A549 (cell line): Measurements from ENCODE around the gene B3GNT2. TPM values are rescaled to one million over a fixed set of nuclear protein-coding genes. Genes with fewer than 3 reads are reported as not detected.

ENCODE experiments used
- ATAC-seq, 2 experiments: fragments of 200-7000 bp in 1 of 2; fragments of >200 bp in 1 of 2; cut with Nextera tagmentation in 1 of 2; cut with Tn5 transposase in 1 of 2; 3 replicates each; pipeline versions ENCODE4 v1.8.0 to v1.9.1; 2018 to 2020; ENCODE audit warnings: mild to moderate bottlenecking in 1 of 2, moderate library complexity in 1 of 2
- CTCF ChIA-PET: fragments of 300-600 bp; sonication (Branson Sonifier 250); formaldehyde crosslinking; extraction: SDS; loops from one replicate; lab custom pipeline; 2021; ENCODE audit warnings: antibody characterized with exemption, inconsistent platforms; lab: Yijun Ruan, JAX
- POLR2A ChIA-PET: fragments of 350-600 bp; formaldehyde crosslinking; extraction: SDS; loops from one replicate; lab custom pipeline; 2021; ENCODE audit warnings: antibody characterized with exemption, inconsistent platforms; lab: Yijun Ruan, JAX
- DNase-seq, 2 experiments: peaks; one replicate each; pipeline versions ENCODE4 v3.0.0 to v3.0.0-alpha.2; 2011 to 2016; ENCODE audit warnings: low read depth in 1 of 2, low spot score in 1 of 2
- FAIRE-seq: peaks from 2 replicates; lab custom pipeline; 2011; peaks lifted over from hg19 to GRCh38; lab: Jason Lieb, UNC
- H3K27ac ChIP-seq, 2 experiments: fragments of >200 bp; sonication (Bioruptor Twin); formaldehyde crosslinking; 3 replicates each; pipeline ENCODE4 v1.5.1; 2016 to 2017
- H3K4me1 ChIP-seq: fragments of >200 bp; sonication (Bioruptor Twin); formaldehyde crosslinking; 3 replicates; pipeline ENCODE4 v1.6.1; 2016
- H3K4me2 ChIP-seq: fragments of >200 bp; sonication (Bioruptor Twin); formaldehyde crosslinking; 3 replicates; pipeline ENCODE4 v1.6.1; 2016
- H3K4me3 ChIP-seq: fragments of >200 bp; sonication (Bioruptor Twin); formaldehyde crosslinking; 3 replicates; pipeline ENCODE4 v1.5.1; 2016
- H3K9me3 ChIP-seq: fragments of >200 bp; sonication (Bioruptor Twin); formaldehyde crosslinking; 3 replicates; pipeline ENCODE4 v1.6.1; 2016
- BCL3 ChIP-seq: fragments of >200 bp; sonication (Bioruptor Twin); formaldehyde crosslinking; IDR thresholded peaks from 3 replicates; pipeline ENCODE4 v1.6.1; 2016
- BHLHE40 ChIP-seq: IDR thresholded peaks from 2 replicates; pipeline ENCODE4 v1.6.1; 2012; ENCODE audit warnings: low read depth, low read length, inconsistent platforms
- CBX2 ChIP-seq: fragments of 200-600 bp; sonication (generic); IDR thresholded peaks from 2 replicates; pipeline ENCODE4 v1.6.1; 2016; ENCODE audit warnings: low read depth, mild to moderate bottlenecking, borderline replicate concordance
- CBX8 ChIP-seq: fragments of 200-600 bp; sonication (generic); IDR thresholded peaks from 2 replicates; pipeline ENCODE4 v1.6.1; 2016
- CEBPB ChIP-seq, 2 experiments: fragments of >200 bp in 1 of 2; sonication (Bioruptor Twin) in 1 of 2; formaldehyde crosslinking in 1 of 2; IDR thresholded peaks; 2 replicates each; pipeline ENCODE4 v1.6.1; 2012 to 2016
- CHD2 ChIP-seq: fragments of 150-350 bp; IDR thresholded peaks from 2 replicates; pipeline ENCODE4 v1.6.1; 2014; ENCODE audit warnings: low read length; ENCODE audit not compliant: partially characterized antibody
- CHD4 ChIP-seq: fragments of 200-600 bp; sonication (generic); IDR thresholded peaks from 2 replicates; pipeline ENCODE4 v1.6.1; 2016; ENCODE audit warnings: antibody characterized with exemption, mild to moderate bottlenecking, borderline replicate concordance
- HDAC2 ChIP-seq: fragments of 200-600 bp; sonication (generic); IDR thresholded peaks from 2 replicates; pipeline ENCODE4 v1.6.1; 2016
- HES2 ChIP-seq: fragments of >200 bp; sonication (Bioruptor Twin); formaldehyde crosslinking; IDR thresholded peaks from 2 replicates; pipeline ENCODE4 v1.6.1; 2016
- HOXA7 ChIP-seq: fragments of 250-450 bp; sonication (Bioruptor Pico); IDR thresholded peaks from 2 replicates; pipeline ENCODE4 v1.5.0; 2020; ENCODE audit warnings: mild to moderate bottlenecking, moderate library complexity
- JUN ChIP-seq, 2 experiments: fragments of >200 bp; sonication (Bioruptor Twin); formaldehyde crosslinking; IDR thresholded peaks; 2 replicates in 1 of 2; 3 replicates in 1 of 2; pipeline ENCODE4 v1.6.1; 2016 to 2017
- KDM5A ChIP-seq: fragments of 200-600 bp; sonication (generic); IDR thresholded peaks from 2 replicates; pipeline ENCODE4 v1.6.1; 2016; ENCODE audit warnings: antibody characterized with exemption, mild to moderate bottlenecking
- MAZ ChIP-seq: fragments of 150-350 bp; IDR thresholded peaks from 2 replicates; pipeline ENCODE4 v1.6.1; 2014; ENCODE audit warnings: antibody characterized with exemption, low read depth, low read length, borderline replicate concordance
- NFE2L2 ChIP-seq: fragments of 150-350 bp; conservative IDR thresholded peaks from 2 replicates; pipeline ENCODE4 v1.6.1; 2014; ENCODE audit warnings: low read length
- RAD21 ChIP-seq, 2 experiments: fragments of >200 bp in 1 of 2; sonication (Bioruptor Twin) in 1 of 2; formaldehyde crosslinking in 1 of 2; IDR thresholded peaks in 1 of 2; conservative IDR thresholded peaks in 1 of 2; 2 replicates in 1 of 2; 3 replicates in 1 of 2; pipeline ENCODE4 v1.6.1; 2012 to 2018; ENCODE audit warnings: inconsistent platforms in 1 of 2
- RARB ChIP-seq: fragments of 250-450 bp; sonication (Bioruptor Pico); IDR thresholded peaks from 2 replicates; pipeline ENCODE4 v1.8.0; 2021; ENCODE audit warnings: mild to moderate bottlenecking, moderate library complexity
- RFX5 ChIP-seq: fragments of 450-650 bp; IDR thresholded peaks from 2 replicates; pipeline ENCODE4 v1.7.1; 2014; ENCODE audit warnings: antibody characterized with exemption, mild to moderate bottlenecking, moderate library complexity
- RNF2 ChIP-seq: fragments of 200-600 bp; sonication (generic); IDR thresholded peaks from 2 replicates; pipeline ENCODE4 v1.6.1; 2016; ENCODE audit warnings: low read depth, mild to moderate bottlenecking, antibody characterized with exemption, moderate library complexity, borderline replicate concordance
- SREBF2 ChIP-seq: fragments of 450-650 bp; IDR thresholded peaks from 2 replicates; pipeline ENCODE4 v1.6.1; 2014; ENCODE audit warnings: mild to moderate bottlenecking, moderate library complexity
- TFCP2L1 ChIP-seq: fragments of 250-450 bp; sonication (Bioruptor Pico); IDR thresholded peaks from 2 replicates; pipeline ENCODE4 v1.5.0; 2021; ENCODE audit warnings: mild to moderate bottlenecking
- TP53 ChIP-seq: fragments of 250-450 bp; sonication (Bioruptor Pico); IDR thresholded peaks from 2 replicates; pipeline ENCODE4 v1.5.0; 2021; ENCODE audit warnings: mild to moderate bottlenecking, moderate library complexity
- ZC3H11A ChIP-seq: fragments of 450-650 bp; IDR thresholded peaks from 2 replicates; pipeline ENCODE4 v1.6.1; 2014; ENCODE audit warnings: antibody characterized with exemption, mild to moderate bottlenecking
- ZSCAN20 ChIP-seq: fragments of 250-450 bp; sonication (Bioruptor Pico); IDR thresholded peaks from 2 replicates; pipeline ENCODE4 v1.8.0; 2022; ENCODE audit warnings: mild to moderate bottlenecking, moderate library complexity
- WGBS: methylation state at CpG from one replicate; pipeline ENCODE4 v1.1.6; 2017; ENCODE audit errors: missing lambda C conversion rate; 5-methylcytosine and 5-hydroxymethylcytosine counted together
- polyA plus RNA-seq, 4 experiments: library from polyadenylated mRNA; depleted of rRNA in 3 of 4; stranded (reverse); fragments of >200 nt; fragmentation: RNase III in 1 of 4; extraction: RNeasy Plus Mini Kit Qiagen cat#74134 plus additional on column Dnase treatment in 1 of 4; gene quantifications; 2 replicates in 3 of 4; 3 replicates in 1 of 4; pipeline ENCODE4 v1.2.3, GENCODE V29; 2011 to 2017

Gene B3GNT2
- polyA plus RNA-seq, 2 of the 4 experiments (the other 2 are of a cell fraction) = 21.3 to 29.4 TPM

GRCh38 chr2:62217421-62217820, 21.5 kb downstream of the B3GNT2 start:
- peaks cover 30% of the 10 kb centered on the region for H3K4me1 ChIP-seq
- H3K4me3 ChIP-seq = no peak overlapping the region
- no peak overlapping the region for H3K4me2 ChIP-seq
- WGBS = 96% methylated on average over 10 of the region's 10 CpGs
- peaks cover 16% of the 10 kb centered on the region; the same call in 2 of the 3 replicates for H3K9me3 ChIP-seq
- H3K27ac ChIP-seq = peak overlapping the region in 1 of 2 experiments; percentile 3; a peak in 1 of 6 replicates
- FAIRE-seq (no peak), DNase-seq (no peak), ATAC-seq (no peak)
- ChIA-PET POLR2A (no interaction called here), CTCF (interaction anchor here (1.1 to 1.3 kb wide), 2 partner anchors 8 to 34 kb away, joined by 3 to 4 read pairs; no protein-coding TSS in a partner anchor)
- TF ChIP-seq RARB (CRISPR knock-in tag) (no peak), CBX2 (no peak), RNF2 (no peak), NFE2L2 (no peak), CHD4 (no peak), CHD2 (no peak)

- Histone ChIP-seq H3K4me1 (peaks cover 30% of the 10 kb centered on the region), H3K27ac (no peak overlapping the region; a peak in 1 of 6 replicates), H3K4me3 (no peak overlapping the region), H3K4me2 (no peak overlapping the region), H3K9me3 (peaks cover 16% of the 10 kb centered on the region; the same call in 2 of the 3 replicates)
- ChIA-PET POLR2A (no interaction called here), CTCF (interaction anchor here (1.1 to 1.3 kb wide), 2 partner anchors 9 to 35 kb away, joined by 3 to 4 read pairs; no protein-coding TSS in a partner anchor)
- TF ChIP-seq CEBPB (IDR thresholded peaks at IDR 0.05) = peak in 1 of 2 experiments; percentile 40; a peak in 2 of 4 replicates
- TF ChIP-seq JUN (IDR thresholded peaks at IDR 0.05) = no peak
- ATAC-seq (no peak), DNase-seq (no peak), FAIRE-seq (no peak)
- WGBS = 87% methylated on average over 5 of the region's 5 CpGs
These were observed 22.1 kb downstream of the B3GNT2 start for GRCh38 chr2:62217970-62218369.

- no peak overlapping the region for H3K4me3 ChIP-seq
- 94% methylated on average over 4 of the region's 4 CpGs for WGBS
- peaks cover 16% of the 10 kb centered on the region; the same call in 2 of the 3 replicates for H3K9me3 ChIP-seq
- no peak for ATAC-seq
- H3K4me2 ChIP-seq = no peak overlapping the region
- FAIRE-seq = no peak
- CTCF ChIA-PET = no interaction called here
- peaks cover 30% of the 10 kb centered on the region for H3K4me1 ChIP-seq
- TF ChIP-seq BHLHE40 (no peak), TFCP2L1 (CRISPR knock-in tag) (no peak), MAZ (no peak), RFX5 (no peak), CEBPB (IDR thresholded peaks at IDR 0.05) (no peak), JUN (IDR thresholded peaks at IDR 0.05) (no peak), SREBF2 (no peak), BCL3 (no peak), HES2 (no peak), ZSCAN20 (CRISPR knock-in tag) (no peak), HDAC2 (no peak), HOXA7 (CRISPR knock-in tag) (no peak), CBX8 (no peak), ZC3H11A (no peak), KDM5A (no peak), RAD21 (conservative IDR thresholded peaks at IDR 0.05 in 1 of 2, IDR thresholded peaks at IDR 0.05 in 1 of 2) (no peak), TP53 (CRISPR knock-in tag) (no peak)
- POLR2A ChIA-PET = no interaction called here
- no peak for DNase-seq
- H3K27ac ChIP-seq = no peak overlapping the region
These were observed 23.7 kb downstream of the B3GNT2 start for GRCh38 chr2:62219407-62220159.
